GM12892 (cell line): ENCODE results near the gene TACC2.

ENCODE experiments used
- POLR2A ChIP-seq: IDR thresholded peaks from 2 replicates; pipeline ENCODE4 v1.6.1; 2011; ENCODE audit warnings: low read depth, low read length, control low read depth
- POLR2AphosphoS5 ChIP-seq: IDR thresholded peaks from 2 replicates; pipeline ENCODE4 v1.6.1; 2011; ENCODE audit warnings: low read depth, low read length, control low read depth
- TAF1 ChIP-seq: IDR thresholded peaks from 2 replicates; pipeline ENCODE4 v1.6.1; 2011; ENCODE audit warnings: low read depth, mild to moderate bottlenecking, control low read depth, low read length, borderline replicate concordance

GRCh38 chr10:122102146-122102868 lies 113.3 kb downstream of the TACC2 start:
- TF ChIP-seq POLR2A (no peak), POLR2AphosphoS5 (no peak), TAF1 (no peak)
